HUES48 (cell line): ENCODE data around the gene BPI.
"Not testable (repeated sequence)": the region's sequence is repeated elsewhere in the genome, so short reads cannot be mapped to it uniquely, and the experiment has no call there.

Experiments
- H3K27ac ChIP-seq: one replicate; pipeline ENCODE4 v1.7.0; 2013; ENCODE audit warnings: low read depth, low read length, inconsistent platforms
- H3K27me3 ChIP-seq: 2 replicates; pipeline ENCODE4 v1.6.1; 2013; ENCODE audit warnings: mild to moderate bottlenecking, low read length; ENCODE audit not compliant: control insufficient read depth, insufficient read depth
- H3K36me3 ChIP-seq: 2 replicates; pipeline ENCODE4 v1.6.1; 2013; ENCODE audit warnings: low read length; ENCODE audit not compliant: control insufficient read depth, insufficient read depth
- H3K4me1 ChIP-seq: 2 replicates; pipeline ENCODE4 v1.6.1; 2013; ENCODE audit warnings: mild to moderate bottlenecking, low read length; ENCODE audit not compliant: control insufficient read depth, insufficient read depth
- H3K4me3 ChIP-seq: 2 replicates; pipeline ENCODE4 v1.5.1; 2013; ENCODE audit warnings: mild to moderate bottlenecking, low read depth, low read length
- H3K9ac ChIP-seq: 2 replicates; pipeline ENCODE4 v1.6.1; 2013; ENCODE audit warnings: mild to moderate bottlenecking, low read depth, low read length, moderate library complexity
- H3K9me3 ChIP-seq: 2 replicates; pipeline ENCODE4 v1.6.1; 2013; ENCODE audit warnings: low read length; ENCODE audit not compliant: control insufficient read depth, insufficient read depth

The BPI gene

DNA sequence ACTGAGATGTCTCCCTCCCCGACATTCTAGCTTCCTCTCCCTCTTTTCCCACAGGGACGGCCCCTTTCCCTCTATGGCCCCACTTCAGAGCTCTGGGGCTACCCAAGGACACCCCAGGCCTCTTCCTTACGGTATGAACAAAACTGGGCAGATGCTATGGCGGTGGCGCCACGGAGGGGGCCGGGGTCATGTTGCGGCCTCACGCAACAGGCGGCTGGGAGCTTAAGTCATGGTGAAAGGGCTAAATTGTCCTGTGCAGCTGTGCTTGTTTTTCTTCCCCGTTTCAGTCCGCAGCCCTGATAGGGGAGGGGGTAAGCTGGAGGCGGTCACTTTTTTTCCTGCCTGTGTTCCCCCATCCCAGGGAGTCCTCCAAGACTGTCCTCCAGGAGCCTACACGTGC is 25.8 kb upstream of the BPI start:
- H3K9ac ChIP-seq, result no peak overlapping the region
- 0 out of 2 replicates have a peak, but pooled peaks cover 5% of the 10 kb centered on the region for H3K4me1 ChIP-seq
- H3K9me3 ChIP-seq, result no peaks in the 10 kb centered on the region
- no peak overlapping the region for H3K27ac ChIP-seq
- H3K4me3 ChIP-seq, result no peak overlapping the region
- no peaks in the 10 kb centered on the region for H3K27me3 ChIP-seq
- H3K36me3 ChIP-seq, result no peaks in the 10 kb centered on the region

DNA sequence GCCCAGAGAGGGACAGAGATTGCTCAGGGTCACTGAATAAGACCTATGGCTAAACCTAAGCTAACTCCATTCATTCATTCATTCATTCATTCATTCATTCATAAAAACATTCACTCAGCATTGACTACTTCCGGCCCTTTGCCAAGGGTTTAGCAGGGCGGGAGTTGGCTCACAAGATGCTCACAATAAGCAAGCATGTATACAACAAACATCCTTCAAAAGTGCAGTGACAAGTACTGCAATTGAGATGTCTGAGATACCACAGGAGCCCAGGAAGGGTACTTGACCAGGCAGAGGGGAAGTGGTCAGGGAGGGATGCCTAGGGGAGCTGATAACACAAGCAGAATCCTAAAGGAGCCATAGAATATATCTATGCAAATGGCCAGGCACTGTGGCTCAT is 25.2 kb upstream of the BPI start:
- H3K9me3 ChIP-seq, result no peaks in the 10 kb centered on the region
- H3K27ac ChIP-seq, result no peak overlapping the region
- no peak overlapping the region for H3K9ac ChIP-seq
- H3K4me3 ChIP-seq, result no peak overlapping the region
- no peaks in the 10 kb centered on the region for H3K36me3 ChIP-seq
- H3K27me3 ChIP-seq, result no peaks in the 10 kb centered on the region
- 0 out of 2 replicates have a peak, but pooled peaks cover 5% of the 10 kb centered on the region for H3K4me1 ChIP-seq

DNA sequence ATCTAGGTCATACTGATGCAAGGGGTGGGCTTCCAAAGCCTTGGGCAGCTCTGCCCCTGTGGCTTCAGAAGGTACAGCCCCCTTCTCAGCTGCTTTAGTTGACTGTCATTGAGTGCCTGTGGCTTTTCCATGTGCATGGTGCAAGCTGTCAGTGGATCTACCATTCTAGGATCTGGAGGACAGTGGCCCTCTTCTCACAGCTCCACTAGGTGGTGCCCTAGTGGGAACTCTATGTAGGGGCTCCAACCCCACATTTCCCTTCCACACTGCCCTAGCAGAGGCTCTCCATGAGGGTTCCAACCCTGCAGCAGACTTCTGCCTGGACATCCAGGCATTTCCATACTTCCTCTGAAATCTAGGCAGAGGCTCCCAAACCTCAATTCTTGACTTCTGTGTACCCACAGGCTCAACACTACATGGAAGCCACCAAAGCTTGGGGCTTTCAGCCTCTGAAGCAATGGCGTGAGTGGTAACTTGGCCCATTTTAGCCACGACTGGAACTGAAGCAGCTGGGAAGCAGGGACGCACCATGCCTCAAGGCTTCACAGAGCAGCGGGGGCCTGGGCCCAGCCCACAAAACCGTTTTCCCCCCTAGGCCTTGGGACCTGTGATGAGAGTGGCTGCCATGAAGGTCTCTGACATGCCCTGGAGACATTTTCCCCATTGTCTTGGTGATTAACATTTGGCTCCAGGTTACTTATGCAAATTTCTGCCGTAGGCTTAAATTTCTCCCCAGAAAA is 22.6 kb upstream of the BPI start:
- not testable (repeated sequence) for H3K27me3 ChIP-seq, H3K9ac ChIP-seq, H3K4me3 ChIP-seq, H3K9me3 ChIP-seq, H3K36me3 ChIP-seq, H3K4me1 ChIP-seq, H3K27ac ChIP-seq

DNA sequence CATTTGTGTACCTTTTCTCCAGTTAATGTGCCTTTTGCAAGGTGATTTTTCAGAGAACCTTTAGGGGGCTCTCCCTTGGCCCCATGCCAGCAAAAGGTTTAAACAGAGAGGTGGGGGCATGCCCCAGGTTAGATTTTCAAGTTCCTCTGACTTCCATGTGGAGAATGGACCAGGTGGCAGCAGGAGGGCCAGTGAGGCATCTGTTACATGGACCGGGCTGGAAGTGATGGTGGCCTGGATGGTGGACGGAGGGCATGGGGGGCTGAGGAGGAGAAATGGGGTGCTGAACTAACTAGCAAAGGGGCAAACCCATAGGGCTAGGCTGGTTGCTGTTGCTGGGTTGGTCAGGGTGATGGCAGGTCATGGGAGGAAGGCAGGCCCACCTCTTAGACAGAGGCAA is 20.7 kb upstream of the BPI start:
- H3K9me3 ChIP-seq, result no peaks in the 10 kb centered on the region
- H3K4me3 ChIP-seq, result no peak overlapping the region
- no peaks in the 10 kb centered on the region for H3K36me3 ChIP-seq
- H3K27ac ChIP-seq, result no peak overlapping the region
- no peaks in the 10 kb centered on the region for H3K27me3 ChIP-seq
- no peak overlapping the region for H3K9ac ChIP-seq
- H3K4me1 ChIP-seq, result peaks cover 5% of the 10 kb centered on the region; the same call in 1 of the 2 replicates

DNA sequence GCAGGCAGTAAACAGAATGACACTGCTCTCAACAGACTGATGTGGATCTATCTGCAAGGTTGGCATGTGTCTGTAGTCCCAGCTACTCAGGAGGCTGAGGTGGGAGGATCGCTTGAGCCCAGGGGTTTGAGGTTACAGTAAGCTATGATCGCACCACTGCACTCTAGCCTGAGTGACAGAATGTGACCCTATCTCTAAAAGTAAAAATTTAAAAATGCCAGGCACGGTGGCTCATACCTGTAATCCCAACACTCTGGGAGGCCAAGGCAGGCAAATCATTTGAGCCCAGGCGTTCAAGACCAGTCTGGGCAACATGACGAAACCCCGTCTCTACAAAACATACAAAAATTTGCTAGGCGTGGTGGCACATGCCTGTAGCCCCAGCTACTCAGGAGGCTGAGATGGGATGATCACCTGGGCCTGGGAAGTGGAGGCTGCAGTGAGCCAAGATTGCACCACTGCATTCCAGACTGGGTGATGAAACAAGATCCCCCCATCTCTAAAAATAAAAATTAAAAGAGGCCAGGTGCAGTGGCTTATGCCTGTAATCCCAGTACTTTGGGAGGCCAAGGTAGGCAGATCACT is 19.8 kb upstream of the BPI start:
- H3K4me3 ChIP-seq, H3K36me3 ChIP-seq, H3K9me3 ChIP-seq, H3K4me1 ChIP-seq, H3K9ac ChIP-seq, H3K27ac ChIP-seq, H3K27me3 ChIP-seq: not testable (repeated sequence)

DNA sequence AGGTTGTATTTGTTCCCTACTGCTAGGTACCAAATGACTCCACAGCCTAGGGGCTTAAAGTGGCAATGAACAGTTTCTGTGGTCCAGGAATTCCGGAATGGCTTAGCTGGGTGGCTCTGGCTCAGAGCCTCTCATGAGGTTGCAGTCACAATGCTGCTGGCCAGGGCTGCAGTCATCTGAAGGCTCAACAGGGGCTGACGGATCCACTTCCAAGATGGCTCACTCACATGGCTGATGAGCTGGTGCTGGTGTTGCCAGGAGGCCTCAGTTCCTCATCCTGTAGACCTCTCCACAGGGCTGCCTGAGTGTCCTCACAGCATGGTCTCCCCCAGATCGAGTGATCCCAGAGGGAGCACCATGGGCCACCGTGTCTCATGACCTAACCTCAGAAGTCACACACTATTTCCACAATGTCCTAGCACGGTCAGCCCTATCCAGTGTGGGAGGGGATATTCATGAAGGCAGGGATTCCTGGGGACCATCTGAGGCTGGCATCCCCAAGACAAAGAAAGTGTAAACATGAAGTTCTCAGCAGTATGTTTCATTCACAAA is 19.0 kb upstream of the BPI start:
- Histone ChIP-seq H3K36me3 (no peaks in the 10 kb centered on the region), H3K27me3 (no peaks in the 10 kb centered on the region), H3K4me1 (peaks cover 5% of the 10 kb centered on the region; the same call in 1 of the 2 replicates), H3K27ac (no peak overlapping the region), H3K9ac (no peak overlapping the region), H3K4me3 (no peak overlapping the region), H3K9me3 (no peaks in the 10 kb centered on the region)

DNA sequence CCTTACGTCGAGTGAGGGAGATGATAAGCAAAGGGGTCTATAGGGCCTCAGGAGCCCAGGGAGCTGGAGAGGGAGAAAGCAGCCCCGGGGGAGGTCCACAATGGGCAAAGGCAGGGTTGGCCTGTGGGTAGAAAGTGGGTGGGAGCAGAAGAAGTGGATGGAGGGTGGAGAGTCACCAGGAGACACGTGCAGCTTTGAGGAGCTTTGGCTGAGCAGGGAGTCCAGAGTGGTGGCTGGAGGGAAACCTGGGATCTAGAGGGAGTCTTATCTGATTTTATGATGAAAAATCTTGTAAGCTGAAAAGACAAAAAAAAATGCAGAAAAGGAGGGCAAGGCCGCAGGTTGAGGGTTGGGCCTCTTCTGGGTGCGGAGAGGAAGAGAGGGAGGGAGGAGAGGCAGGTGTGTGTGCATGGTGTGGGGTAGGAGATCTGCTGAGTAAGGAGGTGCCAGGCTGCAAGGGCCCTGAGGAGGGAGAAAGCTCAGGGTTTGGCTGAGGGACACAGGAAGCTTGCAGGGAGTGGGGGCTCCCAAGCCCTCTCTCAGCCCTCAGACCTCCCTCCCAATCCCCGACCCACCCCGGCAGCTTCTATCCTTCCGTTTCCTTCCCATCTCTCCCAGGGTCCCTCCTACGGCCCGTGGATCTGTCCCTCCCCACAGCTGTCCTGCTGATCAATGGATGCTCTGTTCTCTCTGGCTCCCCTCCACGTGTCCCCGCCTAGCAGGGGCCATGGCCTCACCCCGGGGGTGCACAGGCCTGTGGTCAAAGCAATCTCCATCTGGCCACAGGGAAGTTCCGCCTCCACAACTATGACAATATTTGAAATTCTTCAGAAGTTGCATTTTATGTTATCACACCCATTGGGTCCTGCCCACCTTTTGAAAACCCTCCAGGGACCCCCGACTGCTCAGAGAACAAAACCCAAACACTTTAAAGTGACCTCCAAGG is 17.1 kb upstream of the BPI start:
- H3K27me3 ChIP-seq, result no peaks in the 10 kb centered on the region
- peaks cover 5% of the 10 kb centered on the region; the same call in 1 of the 2 replicates for H3K4me1 ChIP-seq
- no peak overlapping the region for H3K27ac ChIP-seq
- no peak overlapping the region for H3K9ac ChIP-seq
- H3K36me3 ChIP-seq, result no peaks in the 10 kb centered on the region
- no peak overlapping the region for H3K4me3 ChIP-seq
- no peaks in the 10 kb centered on the region for H3K9me3 ChIP-seq

DNA sequence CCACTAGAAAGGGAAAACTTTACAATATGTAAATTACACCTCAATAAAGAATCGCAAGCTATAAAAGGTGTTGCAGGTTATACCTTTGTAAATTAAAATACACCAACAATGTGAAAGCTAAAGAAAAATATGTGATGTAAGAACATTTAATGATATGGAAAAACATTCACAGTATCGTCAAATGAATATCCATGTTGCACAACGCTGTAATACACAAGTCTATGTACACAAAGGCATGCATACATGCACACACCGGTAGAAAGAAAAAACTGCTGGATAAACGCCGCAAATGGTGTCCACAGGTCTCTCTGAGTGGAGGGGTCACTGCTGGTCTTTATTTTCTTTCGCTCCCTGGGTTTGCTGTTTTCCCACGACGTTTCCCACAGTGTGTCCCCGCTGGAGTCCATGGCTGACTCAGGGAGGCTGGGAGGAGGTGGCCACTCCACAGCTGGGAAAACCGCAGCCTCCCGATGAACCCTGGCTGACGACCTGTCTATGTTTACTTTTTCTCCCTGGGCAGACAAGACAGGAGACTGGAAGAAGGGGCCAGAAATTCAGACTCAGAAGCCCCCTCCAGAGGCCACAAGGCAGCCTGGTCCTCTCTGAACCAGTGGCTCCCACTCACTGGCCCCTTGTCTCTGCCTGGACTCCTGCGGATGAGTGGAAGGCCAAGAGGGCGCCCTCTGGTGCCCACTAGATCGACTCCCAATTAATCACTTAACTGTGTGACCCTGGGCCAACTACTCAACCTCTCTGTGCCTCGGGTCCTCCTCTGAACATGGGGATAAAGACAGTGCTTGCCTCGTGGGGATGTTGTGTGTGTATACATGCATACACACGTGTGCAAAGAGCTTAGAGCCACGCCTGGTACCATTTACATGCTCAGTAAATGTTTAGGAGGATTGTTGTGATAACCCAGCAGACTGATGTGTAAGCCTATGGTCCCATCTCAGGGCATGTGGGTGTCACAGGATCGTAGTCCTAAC is 12.8 kb upstream of the BPI start:
- Histone ChIP-seq H3K4me1 (peaks cover 5% of the 10 kb centered on the region; the same call in 1 of the 2 replicates), H3K27me3 (no peaks in the 10 kb centered on the region), H3K27ac (no peak overlapping the region), H3K9ac (no peak overlapping the region), H3K4me3 (no peak overlapping the region), H3K9me3 (no peaks in the 10 kb centered on the region), H3K36me3 (no peaks in the 10 kb centered on the region)

DNA sequence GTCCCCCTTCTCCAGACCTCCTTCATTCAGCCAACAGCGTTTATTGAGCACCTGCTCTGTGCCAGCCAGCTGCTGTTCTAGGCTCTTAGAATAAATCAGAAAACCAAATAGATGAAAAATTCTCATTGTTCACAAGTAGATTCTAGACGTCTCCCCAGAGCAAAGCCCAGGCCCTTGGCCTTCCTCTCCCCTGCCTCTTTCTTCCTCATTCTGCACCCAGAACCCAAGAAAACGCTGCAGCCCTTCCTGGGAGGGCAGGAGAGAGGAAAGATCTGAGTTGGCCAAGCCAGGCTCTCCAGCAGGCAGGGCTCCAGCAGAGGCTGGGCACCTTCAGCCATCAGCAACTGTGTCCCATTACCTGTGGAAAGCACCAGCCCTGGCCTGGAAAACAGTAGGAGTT is 12.0 kb upstream of the BPI start:
- Histone ChIP-seq H3K9me3 (no peaks in the 10 kb centered on the region), H3K4me1 (peaks cover 4% of the 10 kb centered on the region; the same call in 1 of the 2 replicates), H3K36me3 (no peaks in the 10 kb centered on the region), H3K27ac (no peak overlapping the region), H3K4me3 (no peak overlapping the region), H3K9ac (no peak overlapping the region), H3K27me3 (no peaks in the 10 kb centered on the region)

DNA sequence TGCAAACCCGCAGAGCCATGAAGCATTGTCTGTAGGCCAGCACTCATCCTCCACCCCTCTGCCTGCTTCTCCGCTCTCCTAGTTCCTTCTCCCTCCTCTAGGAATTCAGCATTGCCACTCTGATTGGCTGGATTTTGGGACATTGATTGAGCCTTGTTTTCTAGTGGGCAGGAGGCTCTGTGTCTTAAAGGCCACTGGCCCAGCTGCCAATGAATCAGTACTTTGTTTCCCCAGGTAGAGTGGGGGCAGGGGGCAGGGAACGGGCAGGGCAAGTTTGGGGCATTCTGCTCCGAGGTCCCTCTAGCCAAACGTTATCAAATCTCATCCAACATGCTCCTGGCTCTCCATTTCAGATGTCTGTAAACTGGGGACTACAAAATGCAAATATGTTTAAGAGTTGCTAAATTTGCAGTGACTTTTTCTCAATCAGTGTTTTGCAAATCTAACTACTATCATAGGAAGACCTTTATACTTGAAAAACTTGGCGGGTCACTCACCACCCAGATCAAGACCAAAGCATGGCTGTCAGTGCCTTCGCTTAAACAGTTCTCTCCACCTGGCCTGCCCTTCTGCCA is 10.4 kb upstream of the BPI start:
- Histone ChIP-seq H3K27me3 (no peaks in the 10 kb centered on the region), H3K9me3 (no peaks in the 10 kb centered on the region), H3K4me3 (no peak overlapping the region), H3K36me3 (no peaks in the 10 kb centered on the region), H3K27ac (no peak overlapping the region), H3K4me1 (no peaks in the 10 kb centered on the region), H3K9ac (no peak overlapping the region)
